Jurkat, Clone E6-1 (cell line): ENCODE measurements around the gene UROC1.
A peak's percentile ranks its signal among the peaks of the same experiment; 100 is the strongest.

ENCODE experiments used
- DNase-seq: peaks from one replicate; pipeline ENCODE4 v3.0.0-alpha.2; 2011; ENCODE audit warnings: low read depth, low spot score
- H3K4me3 ChIP-seq: 2 replicates; pipeline ENCODE4 v1.5.1; 2011; ENCODE audit warnings: mild to moderate bottlenecking, low read length, control low read depth, moderate library complexity

UROC1 gene

GRCh38 chr3:126548556-126549466, 31.2 kb upstream of the UROC1 start:
- H3K4me3 ChIP-seq, result no peak overlapping the region
- DNase-seq, result peak; percentile 9

- DNase-seq, result no peak
- no peak overlapping the region for H3K4me3 ChIP-seq
Observed at GRCh38 chr3:126547721-126548120, 30.1 kb upstream of the UROC1 start.

GRCh38 chr3:126546549-126547239, 29.1 kb upstream of the UROC1 start:
- no peak for DNase-seq
- H3K4me3 ChIP-seq, result no peak overlapping the region

- DNase-seq, result no peak
- no peak overlapping the region for H3K4me3 ChIP-seq
Observed at GRCh38 chr3:126546013-126546412, 28.4 kb upstream of the UROC1 start.

GRCh38 chr3:126545544-126545943, 28.0 kb upstream of the UROC1 start:
- H3K4me3 ChIP-seq, result no peak overlapping the region
- no peak for DNase-seq

- no peak for DNase-seq
- no peak overlapping the region for H3K4me3 ChIP-seq
Observed at GRCh38 chr3:126544596-126545281, 27.2 kb upstream of the UROC1 start.

GRCh38 chr3:126543457-126544061, 26.0 kb upstream of the UROC1 start:
- DNase-seq, result no peak
- no peak overlapping the region for H3K4me3 ChIP-seq

- H3K4me3 ChIP-seq, result no peak overlapping the region
- DNase-seq, result no peak
Observed at GRCh38 chr3:126542340-126543241, 25.0 kb upstream of the UROC1 start.

- no peak for DNase-seq
- H3K4me3 ChIP-seq, result no peak overlapping the region
Observed at GRCh38 chr3:126541628-126542339, 24.2 kb upstream of the UROC1 start.

- H3K4me3 ChIP-seq, result no peak overlapping the region
- DNase-seq, result no peak
Observed at GRCh38 chr3:126540951-126541627, 23.5 kb upstream of the UROC1 start.

GRCh38 chr3:126540342-126540849, 22.8 kb upstream of the UROC1 start:
- peak; percentile 14 for DNase-seq
- H3K4me3 ChIP-seq, result no peak overlapping the region

GRCh38 chr3:126539558-126540250, 22.1 kb upstream of the UROC1 start:
- no peak for DNase-seq
- H3K4me3 ChIP-seq, result no peak overlapping the region

- no peak overlapping the region for H3K4me3 ChIP-seq
- no peak for DNase-seq
Observed at GRCh38 chr3:126538966-126539365, 21.4 kb upstream of the UROC1 start.

GRCh38 chr3:126538316-126538715, 20.7 kb upstream of the UROC1 start:
- no peak for DNase-seq

GRCh38 chr3:126537730-126538281, 20.2 kb upstream of the UROC1 start:
- DNase-seq, result no peak
- H3K4me3 ChIP-seq, result no peak overlapping the region

More at GRCh38 chr3:126538316-126538715, 20.7 kb upstream of the UROC1 start:
- H3K4me3 ChIP-seq, result no peak overlapping the region

- DNase-seq, result no peak
- no peak overlapping the region for H3K4me3 ChIP-seq
Observed at GRCh38 chr3:126537116-126537729, 19.6 kb upstream of the UROC1 start.
